GM13976 (cell line): Measurements from ENCODE around the gene TTC5.
"Not testable (repeated sequence)": the region's sequence is repeated elsewhere in the genome, so short reads cannot be mapped to it uniquely, and the experiment has no call there.

Experiments used
- DNase-seq: peaks from one replicate; pipeline ENCODE4 v3.0.0; 2012; ENCODE audit warnings: low spot score
- in situ Hi-C: fragments of 300-500 bp; cut with MboI; formaldehyde crosslinking; loops from one replicate; pipeline ENCODE4 v1.12.0; 2022; ENCODE audit warnings: low sequenced_read_pairs, mixed read lengths, inconsistent platforms; ENCODE audit not compliant: unreplicated experiment
- TF ChIP-seq, protein P1 (sequence below): IDR thresholded peaks from 2 replicates; pipeline ENCODE4 v1.5.1; 2012; ENCODE audit warnings: borderline replicate concordance, mild to moderate bottlenecking; ENCODE audit not compliant: insufficient read depth; ENCODE audit errors: extremely low read depth, missing control alignments, control extremely low read depth

The TTC5 gene

DNA sequence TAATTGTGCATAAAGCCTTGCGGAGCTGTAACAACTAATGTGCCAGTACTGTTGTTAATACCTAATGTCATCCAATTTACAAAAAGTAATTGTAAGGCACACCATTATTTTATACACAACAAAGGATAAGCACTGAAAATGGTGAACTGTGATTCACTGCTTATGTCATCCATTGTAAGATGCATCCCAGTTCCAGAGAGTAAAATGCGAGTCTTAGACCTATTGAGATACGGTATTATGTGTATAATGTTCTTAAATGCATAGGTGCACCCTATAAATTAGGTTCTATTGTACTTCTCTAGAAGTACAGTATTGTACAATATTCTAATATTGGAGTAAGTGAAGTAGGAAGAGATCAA, 38.1 kb upstream of the TTC5 start:
- in situ Hi-C loops, result loop anchor here (25.0 kb wide), 1 partner anchor 518 kb away; no protein-coding TSS in a partner anchor
- DNase-seq, result no peak
- TF ChIP-seq, protein P1, sequence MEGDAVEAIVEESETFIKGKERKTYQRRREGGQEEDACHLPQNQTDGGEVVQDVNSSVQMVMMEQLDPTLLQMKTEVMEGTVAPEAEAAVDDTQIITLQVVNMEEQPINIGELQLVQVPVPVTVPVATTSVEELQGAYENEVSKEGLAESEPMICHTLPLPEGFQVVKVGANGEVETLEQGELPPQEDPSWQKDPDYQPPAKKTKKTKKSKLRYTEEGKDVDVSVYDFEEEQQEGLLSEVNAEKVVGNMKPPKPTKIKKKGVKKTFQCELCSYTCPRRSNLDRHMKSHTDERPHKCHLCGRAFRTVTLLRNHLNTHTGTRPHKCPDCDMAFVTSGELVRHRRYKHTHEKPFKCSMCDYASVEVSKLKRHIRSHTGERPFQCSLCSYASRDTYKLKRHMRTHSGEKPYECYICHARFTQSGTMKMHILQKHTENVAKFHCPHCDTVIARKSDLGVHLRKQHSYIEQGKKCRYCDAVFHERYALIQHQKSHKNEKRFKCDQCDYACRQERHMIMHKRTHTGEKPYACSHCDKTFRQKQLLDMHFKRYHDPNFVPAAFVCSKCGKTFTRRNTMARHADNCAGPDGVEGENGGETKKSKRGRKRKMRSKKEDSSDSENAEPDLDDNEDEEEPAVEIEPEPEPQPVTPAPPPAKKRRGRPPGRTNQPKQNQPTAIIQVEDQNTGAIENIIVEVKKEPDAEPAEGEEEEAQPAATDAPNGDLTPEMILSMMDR, result no peak

DNA sequence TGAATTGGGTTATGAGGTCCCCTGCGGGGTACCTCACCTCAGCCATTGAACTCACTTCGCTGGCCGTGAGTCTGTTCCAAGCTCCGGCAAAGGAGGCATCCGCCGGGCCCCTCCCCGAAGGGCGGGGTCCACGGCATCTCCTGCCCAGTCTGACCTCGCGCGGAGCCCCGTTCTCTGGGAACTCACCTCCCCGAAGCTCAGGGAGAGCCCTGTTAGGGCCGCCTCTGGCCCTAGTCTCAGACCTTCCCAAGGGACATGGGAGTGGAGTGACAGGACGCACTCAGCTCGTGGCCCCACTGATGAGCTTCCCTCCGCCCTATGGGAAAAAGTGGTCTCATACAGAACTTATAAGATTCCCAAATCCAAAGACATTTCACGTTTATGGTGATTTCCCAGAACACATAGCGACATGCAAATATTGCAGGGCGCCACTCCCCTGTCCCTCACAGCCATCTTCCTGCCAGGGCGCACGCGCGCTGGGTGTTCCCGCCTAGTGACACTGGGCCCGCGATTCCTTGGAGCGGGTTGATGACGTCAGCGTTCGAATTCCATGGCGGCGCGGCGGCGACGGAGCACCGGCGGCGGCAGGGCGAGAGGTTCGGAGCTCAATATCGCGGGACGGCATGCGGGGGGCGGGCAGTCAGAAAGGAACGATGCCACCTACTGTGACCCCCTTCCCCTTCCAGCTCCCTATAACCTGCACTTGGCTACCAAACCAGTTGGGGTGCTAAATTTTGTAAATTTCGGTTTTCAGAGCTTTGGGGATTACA, 37.5 kb upstream of the TTC5 start, which contains the start of gene PARP2:
PARP2 (plus strand) TSS at position 544 of the 770 bp plus-strand sequence; CDS start at position 551, 7 bp downstream.
- TF ChIP-seq, protein P1, result no peak
- peak; percentile 94 for DNase-seq
- in situ Hi-C loops, result loop anchor here (25.0 kb wide), 1 partner anchor 519 kb away; no protein-coding TSS in a partner anchor

DNA sequence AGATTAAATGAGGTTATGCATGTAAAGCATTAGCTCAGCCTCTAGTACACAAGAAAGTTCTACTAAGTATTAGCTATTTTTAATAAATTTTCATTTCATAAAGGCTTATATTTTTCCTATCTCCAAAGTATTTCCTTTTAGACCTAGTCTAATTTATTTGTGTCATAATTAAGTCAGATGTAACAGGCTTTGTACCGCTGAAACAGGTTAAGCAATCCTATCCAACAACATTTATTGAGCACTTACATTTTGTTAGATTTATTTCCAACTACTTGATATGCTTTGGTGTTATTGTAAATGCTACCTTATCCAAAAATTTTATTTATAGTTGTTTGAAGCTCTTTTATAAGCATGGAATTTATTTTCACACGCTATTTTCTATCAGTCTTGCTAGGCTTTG, 35.9 kb upstream of the TTC5 start:
- no peak for DNase-seq
- in situ Hi-C loops, result loop anchor here (25.0 kb wide), 1 partner anchor 521 kb away; no protein-coding TSS in a partner anchor
- TF ChIP-seq, protein P1, result no peak

DNA sequence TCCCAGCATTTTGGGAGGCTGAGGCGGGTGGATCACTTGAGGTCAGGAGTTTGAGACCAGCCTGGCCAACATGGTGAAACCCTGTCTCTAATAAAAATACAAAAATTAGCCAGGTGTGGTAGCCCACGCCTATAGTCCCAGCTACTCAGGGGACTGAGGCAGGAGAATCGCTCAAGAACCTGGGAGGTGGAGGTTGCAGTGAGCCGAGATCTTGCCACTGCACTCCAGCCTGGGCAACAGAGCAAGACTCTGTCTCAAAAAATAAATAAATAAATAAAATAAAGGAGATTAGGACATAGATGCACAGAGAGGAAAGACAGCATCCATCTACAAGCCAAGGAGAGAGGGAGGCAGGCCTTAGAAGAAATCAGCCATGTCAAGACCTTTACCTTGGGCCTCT, 35.3 kb upstream of the TTC5 start:
- not testable (repeated sequence) for DNase-seq
- in situ Hi-C loops, result loop anchor here (25.0 kb wide), 1 partner anchor 521 kb away; no protein-coding TSS in a partner anchor

DNA sequence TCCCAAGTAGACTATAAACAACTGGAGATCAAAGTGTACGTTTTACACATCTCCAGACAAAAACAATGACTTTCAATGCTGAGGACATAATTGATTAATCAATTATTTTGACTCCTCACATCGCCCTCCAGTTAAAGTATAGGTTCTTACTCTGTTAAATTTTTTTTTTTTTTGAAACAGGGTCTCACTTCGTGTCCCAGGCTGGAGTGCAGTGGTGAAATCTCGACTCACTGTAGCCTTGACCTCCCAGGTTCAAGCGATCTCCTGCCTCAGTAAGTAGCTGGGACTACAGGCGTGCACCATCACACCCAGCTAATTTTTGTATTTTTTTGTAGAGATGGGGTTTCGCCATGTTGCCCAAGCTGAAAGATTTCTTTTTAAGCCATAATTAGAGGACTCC, 28.3 kb upstream of the TTC5 start:
- no peak for DNase-seq
- TF ChIP-seq, protein P1, result no peak
- in situ Hi-C loops, result loop anchor here (25.0 kb wide), 1 partner anchor 528 kb away; no protein-coding TSS in a partner anchor

DNA sequence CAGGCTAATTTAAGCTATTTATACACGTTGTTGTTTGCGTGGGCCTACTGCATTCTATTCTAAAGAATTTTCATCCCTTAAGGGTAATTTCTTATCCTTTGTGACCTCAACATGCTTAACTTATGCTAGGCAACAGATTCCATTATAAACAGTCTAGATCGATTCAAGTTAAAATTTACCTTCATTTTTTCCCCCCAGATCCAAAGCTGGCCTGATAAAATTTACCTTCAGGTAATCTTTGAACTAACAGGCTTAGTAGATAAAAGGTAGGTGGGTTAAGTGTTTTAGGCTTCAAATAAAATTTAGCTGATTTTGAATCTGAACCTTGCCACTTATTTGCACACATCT, 27.7 kb upstream of the TTC5 start:
- in situ Hi-C loops, result loop anchor here (25.0 kb wide), 1 partner anchor 529 kb away; no protein-coding TSS in a partner anchor
- no peak for DNase-seq
- TF ChIP-seq, protein P1, result no peak

DNA sequence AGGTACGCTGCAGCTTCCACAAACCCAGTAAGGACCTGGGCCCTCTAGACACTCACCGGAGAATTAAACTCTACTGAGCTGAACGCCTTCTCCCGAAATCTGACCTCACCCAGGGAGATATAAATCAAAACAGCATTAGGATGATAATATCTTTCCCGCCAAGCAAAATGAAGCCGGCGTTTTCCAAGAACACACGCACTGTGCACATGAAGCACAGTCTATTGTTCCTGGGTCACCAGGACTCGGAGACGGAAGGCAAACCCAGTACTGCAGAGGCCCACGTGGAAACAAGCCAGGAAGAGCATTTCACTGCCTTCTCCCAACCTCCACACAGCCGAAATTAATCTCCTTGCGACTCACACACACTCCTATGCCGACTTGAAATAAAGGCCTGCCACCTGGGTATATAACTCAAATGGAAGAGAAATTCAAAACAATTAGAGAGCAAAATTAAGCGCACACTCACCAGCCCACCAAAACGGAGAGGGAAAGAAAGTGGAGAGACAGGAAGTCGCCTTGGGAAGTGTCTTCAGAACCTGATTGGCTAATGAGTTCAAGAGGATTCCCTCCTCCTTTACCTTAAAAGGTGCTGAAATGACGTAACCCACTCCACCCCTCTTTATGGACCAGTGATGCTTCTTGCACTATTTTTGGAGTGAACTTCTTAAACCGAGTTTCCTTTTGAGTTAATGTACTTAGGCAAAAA, 27.2 kb upstream of the TTC5 start, which contains the start of gene CCNB1IP1:
CCNB1IP1 (minus strand) TSS at position 492 of the 706 bp plus-strand sequence. CDS start 16,756 bp downstream, outside the sequence.
- in situ Hi-C loops, result loop anchor here (25.0 kb wide), 1 partner anchor 529 kb away; no protein-coding TSS in a partner anchor
- DNase-seq, result peak; percentile 88
- TF ChIP-seq, protein P1, result no peak
